HepG2 (cell line): ENCODE measurements around the gene TRIM8. TPM values are rescaled to one million over a fixed set of nuclear protein-coding genes. Genes with fewer than 3 reads are reported as not detected.

ENCODE experiments used
- ARNT ChIP-seq: fragments of 450-650 bp; IDR thresholded peaks from 2 replicates; pipeline ENCODE4 v1.6.1; 2017
- CCDC6 ChIP-seq: sonication (generic); formaldehyde crosslinking; IDR thresholded peaks from 2 replicates; pipeline ENCODE4 v1.8.1; 2022; ENCODE audit warnings: mild to moderate bottlenecking, missing genetic modification reagents, moderate library complexity
- DNMT3B ChIP-seq: conservative IDR thresholded peaks from 2 replicates; pipeline ENCODE4 v1.6.1; 2016; ENCODE audit warnings: missing biosample characterization, control low read depth
- ESRRA ChIP-seq: sonication (generic); formaldehyde crosslinking; IDR thresholded peaks from 2 replicates; pipeline ENCODE4 v1.5.1; 2020; ENCODE audit warnings: mild to moderate bottlenecking, low read depth, missing genetic modification reagents
- ETS1 ChIP-seq: sonication (generic); formaldehyde crosslinking; IDR thresholded peaks from 2 replicates; pipeline ENCODE4 v1.4.0; 2020; ENCODE audit warnings: missing genetic modification reagents
- HOXD1 ChIP-seq: sonication (generic); formaldehyde crosslinking; IDR thresholded peaks from 2 replicates; pipeline ENCODE4 v1.5.0; 2020; ENCODE audit warnings: missing genetic modification reagents
- JUN ChIP-seq: sonication (generic); formaldehyde crosslinking; IDR thresholded peaks from 2 replicates; pipeline ENCODE4 v1.4.0; 2020; ENCODE audit warnings: mild to moderate bottlenecking, missing genetic modification reagents
- KDM5B ChIP-seq: sonication (generic); formaldehyde crosslinking; IDR thresholded peaks from 2 replicates; pipeline ENCODE4 v1.4.0; 2020; ENCODE audit warnings: missing genetic modification reagents, mild to moderate bottlenecking, borderline replicate concordance
- LCORL ChIP-seq, 2 experiments: fragments of 450-650 bp in 1 of 2; sonication (generic) in 1 of 2; formaldehyde crosslinking in 1 of 2; IDR thresholded peaks; 2 replicates each; pipeline versions ENCODE4 v1.5.0 to v1.6.1; 2017 to 2020; ENCODE audit warnings: antibody characterized with exemption in 1 of 2, missing genetic modification reagents in 1 of 2
- NCOR1 ChIP-seq: fragments of 200-600 bp; sonication (generic); IDR thresholded peaks from 2 replicates; pipeline ENCODE4 v1.7.0; 2017; ENCODE audit warnings: antibody characterized with exemption, low read length, borderline replicate concordance
- NRL ChIP-seq: sonication (generic); formaldehyde crosslinking; IDR thresholded peaks from 2 replicates; pipeline ENCODE4 v1.5.0; 2020; ENCODE audit warnings: missing genetic modification reagents, mild to moderate bottlenecking, moderate library complexity, borderline replicate concordance
- RXRA ChIP-seq: sonication (generic); formaldehyde crosslinking; IDR thresholded peaks from 2 replicates; pipeline ENCODE4 v1.5.1; 2020; ENCODE audit warnings: missing genetic modification reagents
- ZNF124 ChIP-seq: sonication (generic); formaldehyde crosslinking; IDR thresholded peaks from 2 replicates; pipeline ENCODE4 v1.4.0; 2020; ENCODE audit warnings: missing genetic modification reagents
- ZNF367 ChIP-seq: sonication (generic); formaldehyde crosslinking; IDR thresholded peaks from 2 replicates; pipeline ENCODE4 v1.4.0; 2020; ENCODE audit warnings: missing genetic modification reagents, borderline replicate concordance
- ZNF563 ChIP-seq: sonication (generic); formaldehyde crosslinking; IDR thresholded peaks from 2 replicates; pipeline ENCODE4 v1.8.0; 2022; ENCODE audit warnings: mild to moderate bottlenecking, moderate library complexity, missing genetic modification reagents
- ZNF564 ChIP-seq: sonication (generic); formaldehyde crosslinking; IDR thresholded peaks from 2 replicates; pipeline ENCODE4 v1.8.1; 2023; ENCODE audit warnings: mild to moderate bottlenecking, missing genetic modification reagents
- ZNF619 ChIP-seq: sonication (generic); formaldehyde crosslinking; IDR thresholded peaks from 2 replicates; pipeline ENCODE4 v1.4.0; 2020; ENCODE audit warnings: mild to moderate bottlenecking, missing genetic modification reagents
- ZSCAN29 ChIP-seq: sonication (generic); formaldehyde crosslinking; conservative IDR thresholded peaks from 2 replicates; pipeline ENCODE4 v1.4.0; 2020; ENCODE audit warnings: mild to moderate bottlenecking, missing genetic modification reagents
- ZUFSP ChIP-seq: sonication (generic); formaldehyde crosslinking; IDR thresholded peaks from 2 replicates; pipeline ENCODE4 v1.9.0; 2021; ENCODE audit warnings: missing genetic modification reagents, mild to moderate bottlenecking, borderline replicate concordance
- polyA plus RNA-seq, 8 experiments: library from polyadenylated mRNA; depleted of rRNA in 3 of 8; stranded (reverse) in 7 of 8; unstranded in 1 of 8; fragments of >200 nt; fragmentation: Illumina TruSeq in 4 of 8; extraction: Trizol in 4 of 8; gene quantifications; 2 replicates each; pipeline versions ENCODE4 v1.2.1 to v1.2.3, GENCODE V29; 2011 to 2016; ENCODE audit warnings: low read depth in 4 of 8, missing spikeins in 1 of 8, mixed read lengths in 1 of 8; ENCODE audit not compliant: insufficient read depth in 1 of 8
- total RNA-seq, 5 experiments: library from RNA; depleted of rRNA; stranded (reverse); fragments of >200 nt; fragmentation: Illumina TruSeq; extraction: Trizol; gene quantifications; 2 replicates each; pipeline ENCODE4 v1.2.3, GENCODE V29; 2016; ENCODE audit warnings: low read depth in 1 of 5
- TF ChIP-seq, protein P1 (sequence below): sonication (generic); formaldehyde crosslinking; IDR thresholded peaks from 2 replicates; pipeline ENCODE4 v1.4.0; 2020; ENCODE audit warnings: mild to moderate bottlenecking, low read depth, missing genetic modification reagents
- TF ChIP-seq, protein P2 (sequence below): sonication (generic); formaldehyde crosslinking; IDR thresholded peaks from 2 replicates; pipeline ENCODE4 v1.4.0; 2020; ENCODE audit warnings: mild to moderate bottlenecking, missing genetic modification reagents, borderline replicate concordance

TRIM8 gene
- total and polyA plus RNA-seq, 2 of the 13 experiments (the other 11 are each of a cell fraction or from before 2014, with no cell fraction given): 38.9 to 66.5 TPM

DNA sequence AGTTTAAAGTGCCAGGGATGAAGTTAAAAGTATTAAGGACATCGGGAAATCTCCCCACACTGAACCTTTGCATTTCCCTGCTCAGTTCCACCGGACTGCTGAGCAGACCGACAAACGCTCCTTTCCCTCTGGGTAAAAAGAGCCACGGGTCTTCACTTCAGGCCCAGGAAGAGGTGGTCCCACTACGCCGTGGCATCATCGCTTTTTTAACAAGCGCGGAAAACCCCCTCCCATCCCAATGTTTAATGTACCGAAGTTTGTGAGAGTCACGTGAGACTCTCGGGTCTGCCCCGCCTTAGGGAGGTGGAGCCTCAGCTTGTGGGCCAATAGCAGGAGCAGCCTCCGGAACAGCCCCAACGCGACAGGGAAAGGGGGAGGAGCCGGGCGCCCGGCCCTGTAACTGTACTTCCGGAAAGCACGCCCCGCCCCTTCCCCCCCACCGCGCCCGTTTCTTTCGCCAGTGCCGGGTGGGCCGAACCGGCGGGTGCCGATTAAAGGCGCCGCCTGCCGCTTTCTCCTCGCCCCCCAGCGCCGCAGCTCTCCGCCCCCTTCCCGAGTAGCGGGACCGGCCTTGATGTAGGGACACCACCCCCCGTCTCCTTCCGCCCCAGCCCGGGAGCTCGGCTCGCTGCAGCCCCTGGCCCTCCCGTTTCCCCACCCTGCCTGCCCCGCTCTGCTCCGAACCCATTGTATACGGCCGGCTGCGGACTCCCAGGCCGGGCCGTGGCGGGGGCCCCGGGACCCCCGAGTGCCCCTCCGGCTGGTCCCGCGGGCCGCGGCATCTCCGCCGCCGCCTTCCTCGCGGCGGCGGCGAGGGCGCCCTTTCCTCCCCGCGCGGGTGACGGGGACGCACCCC is 2.2 kb upstream of the TRIM8 start (continued):
- TF ChIP-seq ETS1 (no peak), ZSCAN29 (no peak), ESRRA (CRISPR knock-in tag) (no peak), NCOR1 (0 out of 2 replicates have a peak, but pooled peaks have one; percentile 22), JUN (CRISPR knock-in tag) (no peak), ZNF564 (CRISPR knock-in tag) (peak; percentile 63; the same call in 1 of the 2 replicates), DNMT3B (CRISPR knock-in tag) (0 out of 2 replicates have a peak, but pooled peaks have one; percentile 5), ZNF563 (peak; percentile 49; the same call in 1 of the 2 replicates), ARNT (no peak), ZNF619 (CRISPR knock-in tag) (no peak), RXRA (CRISPR knock-in tag) (peak; percentile 45), KDM5B (CRISPR knock-in tag) (peak; percentile 65; the same call in 1 of the 2 replicates), NRL (CRISPR knock-in tag) (peak; percentile 55; the same call in 1 of the 2 replicates), ZNF367 (CRISPR knock-in tag) (no peak), HOXD1 (CRISPR knock-in tag) (0 out of 2 replicates have a peak, but pooled peaks have one; percentile 8), ZUFSP (no peak), LCORL (IDR thresholded peaks at IDR 0.05) (no peak), LCORL (CRISPR knock-in tag; IDR thresholded peaks at IDR 0.05) (peak; percentile 56; the same call in 1 of the 2 replicates), ZNF124 (CRISPR knock-in tag) (peak; percentile 99), CCDC6 (peak; percentile 56; the same call in 1 of the 2 replicates)
- TF ChIP-seq, protein P1, sequence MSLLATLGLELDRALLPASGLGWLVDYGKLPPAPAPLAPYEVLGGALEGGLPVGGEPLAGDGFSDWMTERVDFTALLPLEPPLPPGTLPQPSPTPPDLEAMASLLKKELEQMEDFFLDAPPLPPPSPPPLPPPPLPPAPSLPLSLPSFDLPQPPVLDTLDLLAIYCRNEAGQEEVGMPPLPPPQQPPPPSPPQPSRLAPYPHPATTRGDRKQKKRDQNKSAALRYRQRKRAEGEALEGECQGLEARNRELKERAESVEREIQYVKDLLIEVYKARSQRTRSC (CRISPR knock-in tag): no peak
- TF ChIP-seq, protein P2, sequence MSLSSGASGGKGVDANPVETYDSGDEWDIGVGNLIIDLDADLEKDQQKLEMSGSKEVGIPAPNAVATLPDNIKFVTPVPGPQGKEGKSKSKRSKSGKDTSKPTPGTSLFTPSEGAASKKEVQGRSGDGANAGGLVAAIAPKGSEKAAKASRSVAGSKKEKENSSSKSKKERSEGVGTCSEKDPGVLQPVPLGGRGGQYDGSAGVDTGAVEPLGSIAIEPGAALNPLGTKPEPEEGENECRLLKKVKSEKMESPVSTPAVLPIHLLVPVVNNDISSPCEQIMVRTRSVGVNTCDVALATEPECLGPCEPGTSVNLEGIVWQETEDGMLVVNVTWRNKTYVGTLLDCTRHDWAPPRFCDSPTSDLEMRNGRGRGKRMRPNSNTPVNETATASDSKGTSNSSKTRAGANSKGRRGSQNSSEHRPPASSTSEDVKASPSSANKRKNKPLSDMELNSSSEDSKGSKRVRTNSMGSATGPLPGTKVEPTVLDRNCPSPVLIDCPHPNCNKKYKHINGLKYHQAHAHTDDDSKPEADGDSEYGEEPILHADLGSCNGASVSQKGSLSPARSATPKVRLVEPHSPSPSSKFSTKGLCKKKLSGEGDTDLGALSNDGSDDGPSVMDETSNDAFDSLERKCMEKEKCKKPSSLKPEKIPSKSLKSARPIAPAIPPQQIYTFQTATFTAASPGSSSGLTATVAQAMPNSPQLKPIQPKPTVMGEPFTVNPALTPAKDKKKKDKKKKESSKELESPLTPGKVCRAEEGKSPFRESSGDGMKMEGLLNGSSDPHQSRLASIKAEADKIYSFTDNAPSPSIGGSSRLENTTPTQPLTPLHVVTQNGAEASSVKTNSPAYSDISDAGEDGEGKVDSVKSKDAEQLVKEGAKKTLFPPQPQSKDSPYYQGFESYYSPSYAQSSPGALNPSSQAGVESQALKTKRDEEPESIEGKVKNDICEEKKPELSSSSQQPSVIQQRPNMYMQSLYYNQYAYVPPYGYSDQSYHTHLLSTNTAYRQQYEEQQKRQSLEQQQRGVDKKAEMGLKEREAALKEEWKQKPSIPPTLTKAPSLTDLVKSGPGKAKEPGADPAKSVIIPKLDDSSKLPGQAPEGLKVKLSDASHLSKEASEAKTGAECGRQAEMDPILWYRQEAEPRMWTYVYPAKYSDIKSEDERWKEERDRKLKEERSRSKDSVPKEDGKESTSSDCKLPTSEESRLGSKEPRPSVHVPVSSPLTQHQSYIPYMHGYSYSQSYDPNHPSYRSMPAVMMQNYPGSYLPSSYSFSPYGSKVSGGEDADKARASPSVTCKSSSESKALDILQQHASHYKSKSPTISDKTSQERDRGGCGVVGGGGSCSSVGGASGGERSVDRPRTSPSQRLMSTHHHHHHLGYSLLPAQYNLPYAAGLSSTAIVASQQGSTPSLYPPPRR (CRISPR knock-in tag): peak; percentile 66; the same call in 1 of the 2 replicates
